Spleen (tissue), 11 donors: ENCODE data around the gene P2RY11. TPM values are rescaled to one million over a fixed set of nuclear protein-coding genes. Genes with fewer than 3 reads are reported as not detected.
A peak's percentile ranks its signal among the peaks of the same experiment; 100 is the strongest.

Source experiments
- DNase-seq: peaks from one replicate; pipeline ENCODE4 v3.0.0-alpha.2; 2020
- H3K27ac ChIP-seq, 8 donors: fragments of 200-600 bp; sonication (generic) in 7 of 8; 1 replicate in 4 of 8; 2 replicates in 4 of 8; pipeline versions ENCODE4 v1.5.0 to v1.8.0; 2016 to 2021; ENCODE audit warnings: inconsistent platforms in 4 of 8, mild to moderate bottlenecking in 4 of 8, moderate library complexity in 1 of 8
- H3K27me3 ChIP-seq, 7 donors: fragments of 200-600 bp; sonication (generic) in 6 of 7; replicated peaks in 1 of 7; 1 replicate in 4 of 7; 2 replicates in 3 of 7; pipeline versions ENCODE4 v1.5.0 to v1.8.0; 2016 to 2021; ENCODE audit warnings: inconsistent platforms in 3 of 7, mild to moderate bottlenecking in 1 of 7
- H3K36me3 ChIP-seq, 6 donors: fragments of 200-600 bp; sonication (generic) in 5 of 6; 1 replicate in 4 of 6; 2 replicates in 2 of 6; pipeline versions ENCODE4 v1.5.0 to v1.8.0; 2016 to 2021; ENCODE audit warnings: inconsistent platforms in 2 of 6
- H3K4me1 ChIP-seq, 6 donors: fragments of 200-600 bp; sonication (generic) in 5 of 6; 1 replicate in 3 of 6; 2 replicates in 3 of 6; pipeline versions ENCODE4 v1.5.0 to v1.8.0; 2016 to 2021; ENCODE audit warnings: inconsistent platforms in 3 of 6
- H3K4me3 ChIP-seq, 8 donors: fragments of 200-600 bp; sonication (generic) in 7 of 8; 1 replicate in 4 of 8; 2 replicates in 4 of 8; pipeline versions ENCODE4 v1.5.0 to v1.8.0; 2016 to 2021; ENCODE audit warnings: inconsistent platforms in 4 of 8, mild to moderate bottlenecking in 4 of 8, moderate library complexity in 2 of 8
- H3K9me3 ChIP-seq, 8 donors: fragments of 200-600 bp; sonication (generic) in 7 of 8; 1 replicate in 4 of 8; 2 replicates in 4 of 8; pipeline versions ENCODE4 v1.5.0 to v1.8.0; 2016 to 2021; ENCODE audit warnings: inconsistent platforms in 4 of 8
- POLR2A ChIP-seq, 3 donors: fragments of 450-650 bp; IDR thresholded peaks; one replicate each; pipeline ENCODE4 v1.5.1; 2017; ENCODE audit warnings: antibody characterized with exemption in 3 of 3, mild to moderate bottlenecking in 1 of 3
- POLR2AphosphoS5 ChIP-seq, 3 donors: sonication (generic); formaldehyde crosslinking; IDR thresholded peaks; one replicate each; pipeline ENCODE4 v1.5.1; 2017; ENCODE audit warnings: antibody characterized with exemption in 3 of 3
- WGBS, 5 donors: extraction: QIAGEN DNeasy Blood & Tissue Kit in 3 of 5; methylation state at CpG; one replicate each; pipeline versions ENCODE4 v1.1.5 to v1.1.7; 2013 to 2018; 5-methylcytosine and 5-hydroxymethylcytosine counted together
- intact Hi-C: fragments of 100-400 bp; cut with DNase I; formaldehyde crosslinking; loops from one replicate; pipeline ENCODE4 v1.15.0; 2023; ENCODE audit warnings: low total_unique reads
- polyA plus RNA-seq, 3 donors: library from polyadenylated mRNA; stranded (reverse); fragments of 200-250 nt; gene quantifications; one replicate each; pipeline ENCODE4 v1.2.1, GENCODE V29; 2013
- total RNA-seq, 7 donors: library from RNA; depleted of rRNA in 3 of 7; stranded (reverse); fragments of >200 nt in 3 of 7; fragmentation: NEBNext Ultra II Directional in 4 of 7; extraction: Animal tissue kit (Norgen Biotek cat#: 25700) in 4 of 7; gene quantifications; one replicate each; pipeline versions ENCODE4 v1.1.0 to v1.2.1, GENCODE V29; 2016 to 2021
- TF ChIP-seq, protein P1 (sequence below), 11 experiments: fragments of 200-600 bp in 7 of 11; fragments of 450-650 bp in 4 of 11; sonication (generic) in 4 of 11; IDR thresholded peaks in 8 of 11; conservative IDR thresholded peaks in 3 of 11; 1 replicate in 7 of 11; 2 replicates in 4 of 11; pipeline versions ENCODE4 v1.4.0 to v1.8.0; 2016 to 2021; ENCODE audit warnings: antibody characterized with exemption in 11 of 11, inconsistent platforms in 4 of 11, mild to moderate bottlenecking in 1 of 11
- donor health status: healthy with polysubstance abuse.
- donor health status: DM: no; HTN: no; CAD: no; lungs with moderate emphysema.
- donor health status: DM: no; HTN: no; CAD: no.
- donor health status: Bipolar disorder and iron deficiency.
- donor health status: healthy.
- donor health status: DM: no; HTN: no; CAD: no.
- donor health status: DM: yes; HTN: yes; CAD: no.

P2RY11 gene
- total and polyA plus RNA-seq, 10 donors: 7.9 to 24.2 (median 16.9) TPM

- Histone ChIP-seq H3K27me3 (no peaks in the 10 kb centered on the region), H3K9me3 (peaks cover 3 to 13% (median 11%) of the 10 kb centered on the region in 8 donors), H3K4me3 (no peak overlapping the region), H3K4me1 (no peaks in the 10 kb centered on the region), H3K27ac (no peak overlapping the region), H3K36me3 (no peaks in the 10 kb centered on the region)
- TF ChIP-seq, protein P1, sequence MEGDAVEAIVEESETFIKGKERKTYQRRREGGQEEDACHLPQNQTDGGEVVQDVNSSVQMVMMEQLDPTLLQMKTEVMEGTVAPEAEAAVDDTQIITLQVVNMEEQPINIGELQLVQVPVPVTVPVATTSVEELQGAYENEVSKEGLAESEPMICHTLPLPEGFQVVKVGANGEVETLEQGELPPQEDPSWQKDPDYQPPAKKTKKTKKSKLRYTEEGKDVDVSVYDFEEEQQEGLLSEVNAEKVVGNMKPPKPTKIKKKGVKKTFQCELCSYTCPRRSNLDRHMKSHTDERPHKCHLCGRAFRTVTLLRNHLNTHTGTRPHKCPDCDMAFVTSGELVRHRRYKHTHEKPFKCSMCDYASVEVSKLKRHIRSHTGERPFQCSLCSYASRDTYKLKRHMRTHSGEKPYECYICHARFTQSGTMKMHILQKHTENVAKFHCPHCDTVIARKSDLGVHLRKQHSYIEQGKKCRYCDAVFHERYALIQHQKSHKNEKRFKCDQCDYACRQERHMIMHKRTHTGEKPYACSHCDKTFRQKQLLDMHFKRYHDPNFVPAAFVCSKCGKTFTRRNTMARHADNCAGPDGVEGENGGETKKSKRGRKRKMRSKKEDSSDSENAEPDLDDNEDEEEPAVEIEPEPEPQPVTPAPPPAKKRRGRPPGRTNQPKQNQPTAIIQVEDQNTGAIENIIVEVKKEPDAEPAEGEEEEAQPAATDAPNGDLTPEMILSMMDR (IDR thresholded peaks at IDR 0.05 in 8 of 11, conservative IDR thresholded peaks at IDR 0.05 in 3 of 11): no peak
- TF ChIP-seq POLR2AphosphoS5 (IDR thresholded peaks at IDR 0.05): no peak
- TF ChIP-seq POLR2A (IDR thresholded peaks at IDR 0.05): no peak
- WGBS, 5 donors: 53 to 69% (median 59%) methylated on average over 8 of the region's 8 CpGs
- intact Hi-C loops: no loop called here
- DNase-seq: no peak
These were observed 33.2 kb upstream of the P2RY11 start for GRCh38 chr19:10078329-10078728.

DNA sequence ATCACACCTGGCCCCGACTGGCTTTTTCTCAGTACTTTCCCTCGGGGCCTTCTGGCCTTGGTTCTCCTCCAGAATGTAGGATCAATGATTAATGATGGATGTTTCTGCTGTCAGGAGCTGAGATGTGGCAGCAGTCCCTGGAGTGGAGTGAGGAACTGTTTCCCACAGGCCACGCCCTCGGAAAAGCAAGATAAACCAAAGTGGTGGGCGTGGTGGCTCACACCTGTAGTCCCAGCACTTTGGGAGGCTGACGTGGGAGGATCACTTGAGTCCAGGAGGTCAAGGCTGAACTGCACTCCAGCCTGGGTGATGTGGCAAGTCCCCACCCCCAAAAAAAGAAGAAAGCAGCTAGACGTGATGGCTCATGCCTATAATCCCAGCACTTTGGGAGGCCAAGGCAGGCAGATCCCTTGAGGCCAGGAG is 32.5 kb upstream of the P2RY11 start:
- DNase-seq: no peak
- no peaks in the 10 kb centered on the region for H3K36me3 ChIP-seq
- no peak overlapping the region for H3K4me3 ChIP-seq
- H3K4me1 ChIP-seq: no peaks in the 10 kb centered on the region
- peaks cover under 1 to 6% (median 5%) of the 10 kb centered on the region in 8 donors for H3K9me3 ChIP-seq
- H3K27me3 ChIP-seq: no peaks in the 10 kb centered on the region
- TF ChIP-seq POLR2A (IDR thresholded peaks at IDR 0.05): no peak
- no peak for TF ChIP-seq POLR2AphosphoS5 (IDR thresholded peaks at IDR 0.05)
- TF ChIP-seq, protein P1 (IDR thresholded peaks at IDR 0.05 in 8 of 11, conservative IDR thresholded peaks at IDR 0.05 in 3 of 11): no peak
- 57 to 83% (median 72%) methylated on average over 7 of the region's 7 CpGs for WGBS, 5 donors
- intact Hi-C loops: no loop called here
- no peak overlapping the region for H3K27ac ChIP-seq

- no peaks in the 10 kb centered on the region for H3K9me3 ChIP-seq
- H3K4me3 ChIP-seq: no peak overlapping the region
- WGBS, 5 donors: 77 to 84% (median 79%) methylated on average over 9 of the region's 9 CpGs
- TF ChIP-seq, protein P1 (IDR thresholded peaks at IDR 0.05 in 8 of 11, conservative IDR thresholded peaks at IDR 0.05 in 3 of 11): no peak
- H3K27me3 ChIP-seq: no peaks in the 10 kb centered on the region
- peaks cover 0 to 23% (median 17%) of the 10 kb centered on the region in 6 donors for H3K4me1 ChIP-seq
- peaks cover 0 to 6% (median under 1%) of the 10 kb centered on the region in 6 donors for H3K36me3 ChIP-seq
- no peak overlapping the region for H3K27ac ChIP-seq
- DNase-seq: no peak
- intact Hi-C loops: no loop called here
These were observed 27.6 kb upstream of the P2RY11 start for GRCh38 chr19:10083911-10084310.

- intact Hi-C loops: no loop called here
- TF ChIP-seq POLR2AphosphoS5 (IDR thresholded peaks at IDR 0.05): no peak
- TF ChIP-seq, protein P1 (IDR thresholded peaks at IDR 0.05 in 8 of 11, conservative IDR thresholded peaks at IDR 0.05 in 3 of 11): no peak
- H3K27ac ChIP-seq: peak overlapping the region in 1 of 8 donors; percentile 94
- no peak overlapping the region for H3K4me3 ChIP-seq
- no peaks in the 10 kb centered on the region for H3K9me3 ChIP-seq
- peaks cover 0 to 15% (median 9%) of the 10 kb centered on the region in 6 donors for H3K36me3 ChIP-seq
- 77 to 85% (median 83%) methylated on average over 3 of the region's 3 CpGs for WGBS, 5 donors
- H3K4me1 ChIP-seq: peaks cover 0 to 23% (median 17%) of the 10 kb centered on the region in 6 donors
- H3K27me3 ChIP-seq: no peaks in the 10 kb centered on the region
- DNase-seq: no peak
These were observed 26.7 kb upstream of the P2RY11 start for GRCh38 chr19:10084803-10085202.
